Midbrain (tissue), 1 donor: ENCODE data around the gene MNT.
A peak's percentile ranks its signal among the peaks of the same experiment; 100 is the strongest.
"Not testable (repeated sequence)": the region's sequence is repeated elsewhere in the genome, so short reads cannot be mapped to it uniquely, and the experiment has no call there.

Source experiments
- DNase-seq: peaks from one replicate; lab custom pipeline; 2025; lab: John Stamatoyannopoulos, UW

The MNT gene

GRCh38 chr17:2400877-2401425, at the start of gene MNT:
TSS of gene MNT (minus strand) at chr17:2401060. CDS start at chr17:2400712, 348 bp downstream.
- peak; percentile 96 for DNase-seq

GRCh38 chr17:2450016-2450650, 49.3 kb upstream of the MNT start:
- DNase-seq, result no peak

GRCh38 chr17:2449486-2449885, 48.6 kb upstream of the MNT start:
- DNase-seq, result no peak

- not testable (repeated sequence) for DNase-seq
Measured at GRCh38 chr17:2447479-2447878, 46.6 kb upstream of the MNT start.

GRCh38 chr17:2445638-2446037, 44.8 kb upstream of the MNT start:
- DNase-seq, result no peak

- no peak for DNase-seq
Measured at GRCh38 chr17:2444382-2444781, 43.5 kb upstream of the MNT start.

GRCh38 chr17:2442166-2442565, 41.3 kb upstream of the MNT start:
- DNase-seq, result no peak

GRCh38 chr17:2440930-2441329, 40.1 kb upstream of the MNT start:
- no peak for DNase-seq

- DNase-seq, result not testable (repeated sequence)
Measured at GRCh38 chr17:2439997-2440396, 39.1 kb upstream of the MNT start.

- DNase-seq, result no peak
Measured at GRCh38 chr17:2438823-2439222, 38.0 kb upstream of the MNT start.

GRCh38 chr17:2436316-2436905, 35.6 kb upstream of the MNT start:
- DNase-seq, result no peak

- no peak for DNase-seq
Measured at GRCh38 chr17:2435862-2436261, 35.0 kb upstream of the MNT start.

- DNase-seq, result peak; percentile 37
Measured at GRCh38 chr17:2435181-2435741, 34.4 kb upstream of the MNT start.

GRCh38 chr17:2433696-2434095, 32.8 kb upstream of the MNT start:
- no peak for DNase-seq

GRCh38 chr17:2427910-2428309, 27.1 kb upstream of the MNT start:
- DNase-seq, result no peak

GRCh38 chr17:2427215-2427614, 26.4 kb upstream of the MNT start:
- no peak for DNase-seq

- no peak for DNase-seq
Measured at GRCh38 chr17:2423271-2423670, 22.4 kb upstream of the MNT start.

- no peak for DNase-seq
Measured at GRCh38 chr17:2421315-2422147, 20.7 kb upstream of the MNT start.

- DNase-seq, result no peak
Measured at GRCh38 chr17:2420176-2420575, 19.3 kb upstream of the MNT start.

- no peak for DNase-seq
Measured at GRCh38 chr17:2419486-2419885, 18.6 kb upstream of the MNT start.

- DNase-seq, result no peak
Measured at GRCh38 chr17:2418572-2418971, 17.7 kb upstream of the MNT start.

- peak; percentile 96 for DNase-seq
Measured at GRCh38 chr17:2416010-2416734, 15.3 kb upstream of the MNT start.
